ENCODE results near the gene PSMB10. TPM values are rescaled to one million over a fixed set of nuclear protein-coding genes. Genes with fewer than 3 reads are reported as not detected.
A peak's percentile ranks its signal among the peaks of the same experiment; 100 is the strongest.

The PSMB10 gene
- total RNA-seq, 1 experiment from 2014 or later, result 36.6 TPM

DNA sequence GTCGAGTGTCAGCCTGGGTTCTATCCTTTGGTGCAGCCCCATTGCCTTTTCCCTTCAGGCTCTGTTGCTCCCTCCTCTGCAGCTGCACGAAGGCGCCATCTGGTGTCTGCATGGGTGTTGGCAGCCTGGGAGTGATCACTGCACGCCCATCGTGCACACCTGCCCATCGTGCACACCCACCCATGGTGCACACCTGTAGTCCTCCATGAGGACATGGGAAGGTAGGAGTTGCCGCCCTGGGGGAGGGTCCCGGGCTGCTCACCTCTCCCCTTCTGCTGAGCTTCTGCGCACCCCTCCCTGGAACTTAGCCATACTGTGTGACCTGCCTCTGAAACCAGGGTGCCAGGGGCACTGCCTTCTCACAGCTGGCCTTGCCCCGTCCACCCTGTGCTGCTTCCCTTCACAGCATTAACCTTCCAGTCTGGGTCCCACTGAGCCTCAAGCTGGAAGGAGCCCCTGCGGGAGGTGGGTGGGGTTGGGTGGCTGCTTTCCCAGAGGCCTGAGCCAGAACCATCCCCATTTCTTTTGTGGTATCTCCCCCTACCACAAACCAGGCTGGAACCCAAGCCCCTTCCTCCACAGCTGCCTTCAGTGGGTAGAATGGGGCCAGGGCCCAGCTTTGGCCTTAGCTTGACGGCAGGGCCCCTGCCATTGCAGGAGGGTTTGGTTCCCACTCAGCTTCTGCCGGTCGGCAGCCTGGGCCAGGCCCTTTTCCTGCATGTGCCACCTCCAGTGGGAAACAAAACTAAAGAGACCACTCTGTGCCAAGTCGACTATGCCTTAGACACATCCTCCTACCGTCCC lies 7.9 kb downstream of the PSMB10 start:
- Histone ChIP-seq H3K27me3 (ENCODE audit: control insufficient read depth, insufficient read depth, low read length) (no peaks in the 10 kb centered on the region), H3K36me3 (replicated peaks; ENCODE audit: control insufficient read depth, insufficient read depth, low read length) (no peaks in the 10 kb centered on the region; the same call in 1 of the 2 replicates), H3K4me3 (ENCODE audit: insufficient read depth, low read depth, low read length) (no peak overlapping the region)
- peak; percentile 96 for DNase-seq

GRCh38 chr16:67928147-67928546 lies 8.5 kb downstream of the PSMB10 start:
- Histone ChIP-seq H3K27me3 (ENCODE audit: control insufficient read depth, insufficient read depth, low read length) (no peaks in the 10 kb centered on the region), H3K36me3 (replicated peaks; ENCODE audit: control insufficient read depth, insufficient read depth, low read length) (peaks cover 3% of the 10 kb centered on the region), H3K4me3 (ENCODE audit: insufficient read depth, low read depth, low read length) (no peak overlapping the region)
- DNase-seq, result no peak

GRCh38 chr16:67927131-67927941 lies 9.3 kb downstream of the PSMB10 start:
- H3K27me3 ChIP-seq (ENCODE audit: control insufficient read depth, insufficient read depth, low read length), result no peaks in the 10 kb centered on the region
- peaks cover 3% of the 10 kb centered on the region for H3K36me3 ChIP-seq (replicated peaks; ENCODE audit: control insufficient read depth, insufficient read depth, low read length)
- no peak for DNase-seq
- H3K4me3 ChIP-seq (ENCODE audit: insufficient read depth, low read depth, low read length), result no peak overlapping the region

DNA sequence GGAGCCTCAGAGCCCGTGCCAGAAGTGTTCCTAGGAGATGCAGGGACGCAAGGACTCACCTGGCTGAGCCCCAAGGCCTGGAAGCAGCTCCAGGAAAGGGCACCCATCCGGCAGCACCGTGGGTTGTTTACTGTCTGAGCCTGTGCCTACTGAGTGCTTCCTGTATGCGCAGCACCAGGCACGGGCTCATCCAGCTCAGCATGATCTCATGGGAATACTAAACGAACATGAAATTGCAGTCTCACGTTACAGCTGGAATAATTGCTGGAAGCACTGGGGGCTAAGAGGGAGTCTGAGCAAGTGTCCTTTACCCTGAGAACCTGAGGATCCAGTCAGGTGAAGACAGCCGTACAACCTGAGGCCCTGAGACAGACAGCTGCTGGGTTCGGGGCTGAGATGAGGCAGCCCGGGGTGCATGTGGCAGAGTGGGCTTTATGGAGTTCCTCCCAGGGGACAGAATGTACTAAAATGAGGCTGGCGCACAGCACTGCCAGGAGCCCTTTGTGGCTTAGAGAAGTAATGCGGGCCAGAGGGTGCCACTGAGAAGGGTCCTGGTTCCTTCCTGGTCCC lies 10.4 kb downstream of the PSMB10 start:
- no peaks in the 10 kb centered on the region for H3K27me3 ChIP-seq (ENCODE audit: control insufficient read depth, insufficient read depth, low read length)
- H3K36me3 ChIP-seq (replicated peaks; ENCODE audit: control insufficient read depth, insufficient read depth, low read length), result peaks cover 3% of the 10 kb centered on the region
- H3K4me3 ChIP-seq (ENCODE audit: insufficient read depth, low read depth, low read length), result no peak overlapping the region
- peak; percentile 79 for DNase-seq

- Histone ChIP-seq H3K27me3 (ENCODE audit: control insufficient read depth, insufficient read depth, low read length) (no peaks in the 10 kb centered on the region), H3K4me3 (ENCODE audit: insufficient read depth, low read depth, low read length) (no peak overlapping the region), H3K36me3 (replicated peaks; ENCODE audit: control insufficient read depth, insufficient read depth, low read length) (peaks cover 3% of the 10 kb centered on the region)
- no peak for DNase-seq
Measured at GRCh38 chr16:67924140-67924906, 12.3 kb downstream of the PSMB10 start.

GRCh38 chr16:67923414-67924116 lies 13.1 kb downstream of the PSMB10 start:
- no peaks in the 10 kb centered on the region for H3K27me3 ChIP-seq (ENCODE audit: control insufficient read depth, insufficient read depth, low read length)
- peaks cover 3% of the 10 kb centered on the region for H3K36me3 ChIP-seq (replicated peaks; ENCODE audit: control insufficient read depth, insufficient read depth, low read length)
- DNase-seq, result no peak
- no peak overlapping the region for H3K4me3 ChIP-seq (ENCODE audit: insufficient read depth, low read depth, low read length)

DNA sequence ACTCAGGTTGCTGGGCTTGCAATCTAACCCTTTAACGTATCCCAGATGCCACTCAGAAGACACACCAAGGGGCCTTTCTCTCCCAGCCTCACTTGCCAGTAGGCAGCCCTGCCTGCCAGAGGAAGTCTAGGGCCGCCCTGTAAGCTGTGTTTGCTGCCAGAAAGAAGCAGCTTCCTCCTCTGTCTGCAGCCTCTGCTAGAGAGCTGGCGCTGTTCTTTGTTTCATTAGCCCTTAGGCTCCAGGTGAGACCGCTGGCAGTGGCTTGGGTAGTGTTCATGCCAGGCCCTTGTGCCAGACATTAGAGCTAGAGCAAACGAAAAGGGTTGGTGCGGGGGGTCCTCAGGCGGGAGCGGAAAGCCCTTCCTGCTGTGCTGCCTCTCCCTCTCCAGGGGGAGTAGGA lies 13.9 kb downstream of the PSMB10 start:
- H3K4me3 ChIP-seq (ENCODE audit: insufficient read depth, low read depth, low read length), result no peak overlapping the region
- no peaks in the 10 kb centered on the region for H3K27me3 ChIP-seq (ENCODE audit: control insufficient read depth, insufficient read depth, low read length)
- peaks cover 3% of the 10 kb centered on the region for H3K36me3 ChIP-seq (replicated peaks; ENCODE audit: control insufficient read depth, insufficient read depth, low read length)
- DNase-seq, result no peak

GRCh38 chr16:67922221-67922620 lies 14.4 kb downstream of the PSMB10 start:
- Histone ChIP-seq H3K27me3 (ENCODE audit: control insufficient read depth, insufficient read depth, low read length) (no peaks in the 10 kb centered on the region), H3K4me3 (ENCODE audit: insufficient read depth, low read depth, low read length) (no peak overlapping the region), H3K36me3 (replicated peaks; ENCODE audit: control insufficient read depth, insufficient read depth, low read length) (peaks cover 3% of the 10 kb centered on the region)
- no peak for DNase-seq

DNA sequence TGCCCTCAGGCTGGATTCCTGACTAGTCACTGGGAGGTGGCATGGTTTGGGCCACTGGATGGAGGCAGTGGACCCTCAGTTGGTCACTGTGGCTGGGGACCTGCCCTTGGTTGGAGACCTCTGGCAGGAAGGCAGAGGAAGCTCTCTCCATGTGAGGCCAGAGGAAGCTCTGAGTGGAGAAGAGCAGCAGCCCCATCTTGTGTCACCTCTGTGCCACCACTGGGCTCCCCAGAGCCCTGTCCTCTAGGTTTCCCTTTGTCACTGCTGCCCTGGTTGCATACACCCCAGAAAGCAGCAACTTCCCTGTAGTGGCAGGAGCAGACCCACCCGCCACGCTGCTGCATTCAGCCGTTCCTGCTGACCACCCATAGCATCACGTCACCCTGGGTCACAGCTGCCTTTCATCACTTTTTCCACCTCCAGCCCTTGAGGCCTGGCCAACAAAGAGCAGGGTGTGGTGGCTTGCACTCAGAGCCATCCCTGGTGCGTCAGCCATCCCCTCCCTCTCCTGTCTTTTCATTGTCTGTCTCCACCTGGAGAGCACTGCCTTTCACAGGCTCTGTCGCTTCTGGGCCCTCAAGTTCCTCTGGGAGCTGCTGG lies 16.9 kb downstream of the PSMB10 start:
- H3K36me3 ChIP-seq (replicated peaks; ENCODE audit: control insufficient read depth, insufficient read depth, low read length), result peaks cover 4% of the 10 kb centered on the region
- no peaks in the 10 kb centered on the region for H3K27me3 ChIP-seq (ENCODE audit: control insufficient read depth, insufficient read depth, low read length)
- no peak overlapping the region for H3K4me3 ChIP-seq (ENCODE audit: insufficient read depth, low read depth, low read length)
- DNase-seq, result no peak

DNA sequence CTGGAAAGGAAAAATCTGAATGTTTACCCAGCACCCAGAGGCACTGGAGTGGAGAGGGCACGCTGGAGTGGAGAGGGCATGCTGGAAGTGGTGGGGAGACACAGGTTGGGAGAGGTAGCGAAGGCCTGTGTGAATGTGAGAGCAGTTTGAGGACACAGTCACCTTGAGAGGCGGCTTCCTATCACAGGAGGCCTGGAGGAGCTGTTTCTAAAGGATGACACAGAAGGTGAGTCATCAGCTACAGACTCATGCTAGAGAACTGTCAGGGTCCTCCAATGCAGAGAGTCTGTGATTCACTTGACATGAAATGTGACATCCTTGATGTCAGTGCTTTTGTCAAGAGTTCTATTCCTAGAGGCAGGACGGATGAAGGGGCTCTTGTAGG lies 18.8 kb downstream of the PSMB10 start:
- no peak for DNase-seq
- H3K4me3 ChIP-seq (ENCODE audit: insufficient read depth, low read depth, low read length), result no peak overlapping the region
- H3K27me3 ChIP-seq (ENCODE audit: control insufficient read depth, insufficient read depth, low read length), result no peaks in the 10 kb centered on the region
- peaks cover 1% of the 10 kb centered on the region for H3K36me3 ChIP-seq (replicated peaks; ENCODE audit: control insufficient read depth, insufficient read depth, low read length)

DNA sequence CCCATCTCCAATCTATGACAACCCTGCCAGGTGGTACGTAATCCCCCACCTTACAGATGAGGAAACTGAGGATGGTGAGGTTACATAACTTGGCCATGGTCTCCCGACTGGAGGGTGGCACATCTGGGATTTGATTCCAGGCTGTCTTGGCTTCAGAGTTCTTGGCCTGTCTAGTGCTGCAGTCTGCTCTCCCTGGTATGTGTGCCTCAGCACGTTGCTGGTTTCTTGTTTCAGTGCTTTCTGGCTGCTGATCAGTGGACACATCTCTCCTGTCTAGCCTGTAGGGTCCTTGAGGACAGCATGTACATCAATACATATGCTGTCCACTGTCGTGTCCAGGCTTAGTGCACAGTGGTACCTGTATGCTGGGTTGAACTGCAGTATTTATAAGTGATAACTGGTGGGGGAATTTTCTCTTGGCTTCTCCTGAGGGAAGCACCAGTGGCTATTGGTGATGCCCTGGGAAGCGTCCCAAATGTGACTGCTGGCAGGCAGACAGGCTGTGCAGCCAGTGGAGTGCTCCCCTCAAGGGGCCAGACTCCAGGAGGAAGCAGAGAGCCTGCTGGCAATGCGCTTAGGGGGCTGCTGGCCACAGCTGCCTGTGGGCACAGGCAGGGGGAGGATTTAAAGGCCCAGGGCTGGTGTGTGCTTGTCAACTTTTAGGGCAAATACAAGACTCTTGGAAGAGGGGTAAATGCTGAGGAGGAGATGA lies 19.4 kb downstream of the PSMB10 start:
- Histone ChIP-seq H3K27me3 (ENCODE audit: control insufficient read depth, insufficient read depth, low read length) (no peaks in the 10 kb centered on the region), H3K4me3 (ENCODE audit: insufficient read depth, low read depth, low read length) (no peak overlapping the region), H3K36me3 (replicated peaks; ENCODE audit: control insufficient read depth, insufficient read depth, low read length) (peaks cover 1% of the 10 kb centered on the region)
- DNase-seq, result no peak

DNA sequence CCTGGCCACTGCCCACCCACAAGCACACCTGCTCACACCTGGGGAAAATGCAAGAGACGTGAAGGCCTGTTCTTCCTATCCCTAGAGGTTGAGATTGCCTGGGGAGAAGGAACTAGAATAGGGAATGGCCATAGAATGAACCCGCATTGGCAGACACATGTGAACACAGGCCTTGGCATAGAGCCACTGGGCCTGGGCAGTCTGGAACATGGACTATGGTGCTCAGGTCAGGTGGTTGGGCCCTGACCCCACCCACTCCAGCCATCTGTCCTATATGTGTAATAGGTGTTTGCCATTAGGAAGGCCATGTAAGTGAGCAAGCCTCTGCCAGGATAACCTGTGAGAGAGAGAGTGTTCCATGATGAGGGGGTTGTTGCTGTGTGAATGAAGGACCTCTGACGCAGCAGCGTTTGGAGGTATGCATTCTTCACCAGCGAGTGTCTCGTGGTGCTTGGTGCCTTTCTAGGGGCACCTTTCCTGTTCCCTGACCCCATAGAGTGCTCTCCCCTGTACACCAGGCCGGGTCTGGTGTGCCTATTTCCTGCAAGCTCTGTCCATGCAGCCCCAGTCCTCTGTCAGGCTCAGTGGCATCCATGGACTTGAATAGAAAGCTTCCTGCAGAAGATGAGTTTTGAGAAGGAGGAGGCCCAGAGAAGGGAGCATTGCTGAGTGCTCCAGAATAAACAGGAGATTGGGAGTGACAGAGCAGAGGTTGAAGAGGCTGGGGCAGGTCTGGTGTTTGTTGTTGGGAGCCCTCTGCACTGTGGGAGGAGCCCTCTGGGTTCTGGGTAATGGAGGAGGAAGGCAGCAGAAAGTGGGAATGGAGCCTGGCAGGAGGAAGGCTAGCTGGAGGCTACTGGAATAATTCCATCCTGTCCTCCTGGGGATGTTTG lies 20.6 kb downstream of the PSMB10 start:
- no peaks in the 10 kb centered on the region for H3K27me3 ChIP-seq (ENCODE audit: control insufficient read depth, insufficient read depth, low read length)
- DNase-seq, result no peak
- peaks cover 3% of the 10 kb centered on the region for H3K36me3 ChIP-seq (replicated peaks; ENCODE audit: control insufficient read depth, insufficient read depth, low read length)
- H3K4me3 ChIP-seq (ENCODE audit: insufficient read depth, low read depth, low read length), result no peak overlapping the region

Data from H7 (cell line).